Endometrial microvascular endothelial cells (primary cell): ENCODE data around the gene STXBP5. TPM values are rescaled to one million over a fixed set of nuclear protein-coding genes. Genes with fewer than 3 reads are reported as not detected.

Experiments
- in situ Hi-C: cut with HindIII; loops from 2 replicates; pipeline ENCODE4 v1.10.0; 2017; ENCODE audit warnings: low sequenced_read_pairs, low pct_unique_long_range_greater_than_20kb; ENCODE audit errors: inconsistent ontology term
- total RNA-seq: library from RNA; depleted of rRNA; stranded (reverse); fragments of >200 nt; gene quantifications from one replicate; pipeline ENCODE4 v1.2.3, GENCODE V29; 2015; ENCODE audit errors: inconsistent ontology term

Gene STXBP5
- total RNA-seq, 1 donor from 2014 or later, result 22.7 TPM

DNA sequence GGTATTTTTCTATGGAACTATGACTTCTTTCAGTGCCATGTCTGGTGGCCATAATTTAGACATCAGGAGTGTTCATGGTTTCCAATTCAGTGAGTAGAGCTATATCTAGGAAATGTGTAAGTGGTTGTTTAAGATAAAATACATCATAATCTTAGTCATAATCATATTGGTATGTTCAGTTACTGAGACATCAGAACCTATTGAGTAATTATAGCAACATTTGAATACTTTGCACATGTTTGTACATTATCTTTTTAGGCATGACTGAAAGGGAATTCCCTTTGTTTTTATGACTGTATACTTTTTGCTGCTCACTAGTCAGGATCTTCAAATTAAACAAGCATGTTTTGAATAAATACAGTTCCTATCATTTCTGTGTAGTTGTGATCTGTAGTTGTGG is 64.0 kb downstream of the STXBP5 start:
- in situ Hi-C loops, result no loop called here

DNA sequence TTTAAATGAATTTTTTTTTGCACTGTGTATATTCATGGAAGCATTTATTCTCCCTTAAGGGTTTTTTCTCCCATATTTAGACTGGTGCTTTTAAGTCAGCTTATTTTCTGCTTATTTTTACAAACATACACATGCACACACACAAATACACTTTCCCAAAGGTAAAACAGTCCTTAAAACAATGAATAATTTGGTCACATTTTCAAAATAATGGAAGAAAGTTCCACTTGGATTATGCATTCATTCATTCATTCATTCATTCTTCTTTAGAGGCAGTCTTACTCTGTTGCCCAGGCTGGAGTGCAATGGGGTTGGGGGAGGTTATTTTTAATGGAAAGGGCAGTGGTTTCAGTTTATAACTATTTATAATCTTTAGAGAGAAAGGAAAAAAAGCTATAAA is 69.8 kb downstream of the STXBP5 start:
- in situ Hi-C loops, result no loop called here

DNA sequence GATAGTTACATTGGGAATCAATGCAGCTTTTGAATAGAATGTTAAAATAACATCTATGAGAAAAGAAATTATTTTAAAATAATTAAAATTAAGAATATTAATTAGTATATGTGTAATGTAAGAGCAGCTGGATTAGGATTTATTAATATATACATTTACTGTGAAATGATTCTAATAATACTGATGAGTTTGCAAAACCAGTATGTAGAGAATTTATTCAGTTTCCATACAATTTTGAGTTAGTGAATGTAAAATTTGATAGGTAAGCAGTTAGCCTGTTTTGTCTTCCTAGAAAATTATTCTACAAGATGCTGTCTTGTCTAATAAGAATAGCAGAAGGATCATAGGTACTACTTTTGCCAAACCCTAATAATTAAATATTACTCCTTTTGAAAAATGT is 70.6 kb downstream of the STXBP5 start:
- in situ Hi-C loops, result no loop called here

DNA sequence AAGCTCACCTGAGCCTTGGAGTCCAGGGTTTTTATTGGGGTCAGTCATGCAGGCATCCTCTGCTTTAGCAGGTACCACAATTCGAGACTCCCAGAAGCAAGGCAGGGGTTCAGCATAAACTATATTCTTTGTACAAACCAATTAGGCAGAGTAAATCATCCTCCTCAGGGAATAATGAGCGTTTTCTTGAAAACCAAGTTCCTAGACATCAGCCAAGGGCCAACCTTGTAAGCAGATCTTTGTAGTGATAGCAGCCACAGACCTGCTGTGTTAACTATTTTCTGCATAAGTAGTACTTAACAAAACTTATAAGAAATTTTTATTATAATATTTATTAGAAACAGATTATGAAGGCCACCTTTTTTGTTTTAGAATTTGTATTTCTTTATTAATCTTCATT is 74.7 kb downstream of the STXBP5 start:
- in situ Hi-C loops, result no loop called here

DNA sequence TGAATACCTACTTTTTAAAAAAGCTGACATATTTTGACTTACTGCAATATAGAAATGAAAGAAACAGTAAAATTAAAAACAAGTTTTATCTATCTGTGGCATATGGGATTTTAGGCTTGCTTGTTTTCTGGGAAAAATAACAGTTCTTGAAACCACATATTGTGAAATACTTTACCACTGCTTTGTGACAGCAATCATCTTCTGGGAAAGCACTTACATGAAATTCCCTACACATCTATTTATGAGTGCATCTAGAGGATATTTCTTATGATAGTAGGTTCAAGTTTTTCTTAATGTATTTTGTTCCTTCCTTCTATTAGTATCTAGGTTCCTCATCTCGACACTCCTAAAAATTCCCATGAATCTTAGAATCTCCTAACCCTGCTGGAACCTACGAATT is 75.2 kb downstream of the STXBP5 start:
- in situ Hi-C loops, result no loop called here

DNA sequence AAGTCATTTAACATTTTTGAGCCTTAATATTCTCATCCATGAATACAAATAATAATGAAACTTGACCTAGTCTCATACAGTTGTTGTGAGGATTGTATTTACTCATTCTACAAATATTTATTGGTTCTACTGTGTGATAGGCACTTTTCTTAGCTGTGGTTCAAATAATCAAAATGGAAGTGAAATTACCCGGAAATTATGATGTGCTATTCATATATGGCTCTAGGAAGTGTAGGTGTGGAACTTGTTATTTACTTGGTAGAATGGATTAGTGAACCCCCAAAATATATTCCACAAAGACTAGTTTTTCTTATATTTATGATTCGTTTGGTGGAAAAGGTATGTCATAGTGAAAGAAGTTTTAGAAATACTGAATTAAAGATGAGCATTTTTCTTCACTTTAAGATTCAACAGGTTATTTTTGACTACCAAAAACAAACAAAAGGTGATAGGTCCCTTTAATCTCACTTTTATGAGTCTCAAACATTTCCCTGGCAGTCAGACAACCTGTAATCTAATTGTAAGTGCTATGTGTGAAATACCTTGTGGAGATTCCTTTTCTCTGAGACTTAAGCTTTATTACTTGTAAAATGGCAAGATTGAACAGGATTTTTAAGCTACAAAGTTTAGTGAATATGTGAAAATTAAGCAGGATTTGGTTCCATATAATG is 77.8 kb downstream of the STXBP5 start:
- in situ Hi-C loops, result no loop called here

DNA sequence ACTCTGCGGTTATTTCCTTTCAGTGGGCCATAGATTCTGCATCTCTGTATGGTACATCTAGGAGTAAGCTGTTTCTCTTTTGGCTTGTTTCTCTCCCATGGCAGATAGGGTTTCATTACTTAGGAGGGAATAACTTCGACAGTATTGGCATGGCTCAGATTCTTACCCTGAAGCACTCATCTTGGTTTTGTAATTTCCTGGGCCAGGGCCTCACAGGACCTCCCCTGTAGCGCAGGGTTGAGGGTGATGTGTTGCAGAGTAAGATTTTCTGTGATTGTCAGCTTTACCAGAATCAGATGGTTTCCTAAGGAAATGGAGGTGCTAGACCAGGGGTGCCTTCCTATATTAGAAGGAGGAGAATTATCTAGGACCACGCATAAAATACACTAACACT is 78.3 kb downstream of the STXBP5 start:
- in situ Hi-C loops, result no loop called here

DNA sequence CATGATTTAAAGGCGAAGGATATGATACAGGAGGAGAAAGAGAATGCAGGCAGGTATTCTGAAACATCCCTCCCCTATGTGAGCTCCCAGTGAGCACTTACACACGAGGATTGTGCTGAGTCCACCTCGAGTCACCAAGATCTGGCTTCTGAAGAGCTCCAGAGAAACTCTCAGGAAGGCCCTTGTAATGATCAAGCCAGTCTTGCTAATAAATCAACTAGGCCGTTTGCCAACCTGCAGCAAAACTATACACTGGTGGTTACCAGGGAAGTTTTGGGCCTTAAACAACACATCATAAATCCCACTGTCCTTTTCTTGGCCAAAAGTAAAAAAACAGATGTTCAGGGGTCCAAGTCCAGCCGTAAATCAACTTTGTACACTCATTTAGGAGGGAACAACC is 79.2 kb downstream of the STXBP5 start:
- in situ Hi-C loops, result no loop called here

DNA sequence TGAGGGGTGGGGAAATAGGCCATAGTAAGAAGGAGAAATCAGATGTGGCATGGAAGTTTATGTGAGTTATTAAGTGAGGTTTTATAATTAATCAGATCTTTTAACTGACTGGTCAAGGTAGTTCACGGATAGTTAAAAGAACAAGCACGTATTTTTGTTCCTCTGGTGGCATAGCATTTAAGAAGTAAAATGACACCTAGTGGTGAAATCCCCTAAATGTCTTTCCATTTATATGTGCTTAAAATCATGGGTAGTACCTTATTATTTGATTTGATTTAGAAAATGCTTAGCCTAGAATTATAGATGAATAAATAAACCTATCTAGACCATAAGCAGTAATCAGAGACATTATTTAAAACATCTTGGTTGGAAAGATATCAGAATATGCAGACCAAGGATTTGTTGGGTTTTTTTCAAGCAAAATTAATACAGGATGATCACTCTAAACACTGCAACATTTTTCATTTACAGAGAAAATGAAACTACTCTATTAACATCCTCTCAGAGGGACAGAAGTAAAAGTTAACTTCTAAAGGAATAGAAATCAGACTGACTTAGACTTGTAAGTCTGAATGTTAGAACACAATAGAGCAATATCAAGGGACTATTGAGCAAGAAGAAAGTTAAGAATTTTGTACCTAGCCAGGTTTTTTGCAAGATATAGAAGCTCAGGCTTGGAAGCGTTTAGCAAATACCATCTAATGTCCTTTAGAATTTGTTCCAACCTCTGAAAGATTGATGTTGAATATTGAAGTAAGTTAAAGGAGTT is 81.1 kb downstream of the STXBP5 start:
- in situ Hi-C loops, result no loop called here

DNA sequence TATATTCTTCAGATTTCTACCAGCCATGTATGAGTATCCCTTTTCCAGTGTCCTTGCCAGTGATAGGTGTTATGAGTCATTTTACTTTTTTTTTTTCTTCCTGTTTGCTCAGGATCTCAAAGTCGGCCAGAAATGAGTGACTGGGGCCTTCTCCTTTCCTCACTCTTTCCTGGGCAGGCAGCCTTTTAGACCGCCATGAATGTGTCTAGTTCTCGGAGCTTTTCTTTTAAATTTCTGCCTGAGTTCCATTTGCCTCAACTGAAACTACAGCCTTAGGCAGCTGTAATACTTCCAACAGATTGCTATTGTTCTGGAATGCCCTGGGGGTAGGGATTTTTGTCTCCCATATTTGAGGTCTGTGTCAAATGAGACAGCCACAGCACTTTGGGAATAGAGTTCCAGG is 83.7 kb downstream of the STXBP5 start:
- in situ Hi-C loops, result no loop called here

DNA sequence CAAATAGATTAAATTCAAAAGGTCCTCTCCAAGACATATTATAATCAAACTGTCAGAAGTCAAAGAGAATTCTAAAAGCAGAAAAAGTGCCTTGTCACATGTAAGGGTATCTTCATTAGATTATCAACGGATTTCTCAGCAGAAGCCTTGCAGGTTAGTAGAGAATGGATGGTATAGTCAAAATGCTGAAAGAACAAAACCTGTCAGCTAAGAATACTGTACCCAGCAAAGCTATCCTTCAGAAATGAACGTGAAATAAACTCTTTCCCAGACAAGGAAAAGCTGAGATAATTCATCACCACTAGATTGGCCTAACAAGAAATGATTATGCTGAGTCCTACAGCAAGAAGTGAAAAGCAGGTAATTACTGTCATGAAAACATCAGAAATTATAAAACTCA is 92.9 kb downstream of the STXBP5 start:
- in situ Hi-C loops, result no loop called here

DNA sequence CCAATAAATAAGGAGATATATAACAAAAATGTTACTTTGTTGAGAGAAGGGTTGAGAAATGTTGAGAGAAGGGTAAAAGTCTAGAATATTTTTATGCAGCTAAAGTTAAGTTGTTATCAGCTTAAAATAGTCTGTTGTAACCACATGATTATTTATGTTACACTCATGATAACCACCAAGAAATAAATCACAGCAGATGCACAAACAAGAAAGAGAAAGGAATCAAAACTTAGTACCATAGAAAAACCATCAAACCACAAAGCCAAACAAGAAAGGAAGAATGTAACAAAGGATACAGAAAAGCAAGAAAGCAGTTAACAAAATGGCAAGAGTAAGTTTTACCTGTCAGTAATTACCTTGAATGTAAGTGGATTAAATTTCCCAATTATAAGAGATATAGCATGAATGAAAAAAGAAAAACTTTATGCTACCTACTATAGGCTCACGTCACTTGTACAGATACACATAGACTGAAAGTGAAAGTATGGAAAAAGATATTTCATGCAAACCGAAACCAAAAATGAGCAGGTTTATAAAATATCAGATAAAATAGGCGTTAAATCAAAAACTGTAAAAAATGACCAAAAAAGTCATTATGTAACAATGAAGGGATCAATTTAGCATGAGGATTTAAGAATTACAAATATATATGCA is 93.6 kb downstream of the STXBP5 start:
- in situ Hi-C loops, result no loop called here

DNA sequence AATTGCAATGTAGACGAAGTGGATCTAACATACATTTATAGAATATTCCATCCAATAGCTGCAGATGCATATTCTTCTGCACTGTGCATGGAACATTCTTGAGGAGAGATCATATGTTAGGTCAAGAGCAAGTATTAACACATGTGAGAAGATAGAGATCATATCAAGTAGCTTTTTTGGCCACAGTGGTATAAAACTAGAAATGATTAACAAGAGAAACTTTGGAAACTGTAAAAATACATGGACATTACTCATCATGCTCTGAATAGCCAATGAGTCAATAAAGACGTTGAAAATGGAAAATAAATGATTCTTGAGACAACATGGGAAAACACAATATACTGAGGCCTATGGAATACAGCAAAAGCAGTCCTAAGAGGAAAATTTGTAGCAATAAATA is 94.2 kb downstream of the STXBP5 start:
- in situ Hi-C loops, result no loop called here

DNA sequence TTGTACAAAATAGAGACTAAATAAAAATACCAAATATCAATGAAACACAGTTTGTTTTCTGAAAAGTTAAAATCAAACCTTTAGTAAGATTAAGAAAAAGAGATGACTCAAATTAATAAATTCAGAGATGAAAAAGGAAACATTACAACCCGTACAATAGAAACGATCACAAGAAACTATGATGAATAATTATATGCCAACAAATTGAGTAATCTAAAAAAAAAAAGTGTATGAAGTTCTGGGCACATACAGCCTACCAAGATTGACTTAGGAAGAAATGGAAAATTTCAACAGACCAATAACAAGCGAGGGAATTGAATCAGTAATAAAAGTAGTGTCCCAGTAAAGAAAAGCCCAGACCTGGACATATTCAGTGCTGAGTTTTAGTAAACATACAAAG is 94.8 kb downstream of the STXBP5 start:
- in situ Hi-C loops, result no loop called here

DNA sequence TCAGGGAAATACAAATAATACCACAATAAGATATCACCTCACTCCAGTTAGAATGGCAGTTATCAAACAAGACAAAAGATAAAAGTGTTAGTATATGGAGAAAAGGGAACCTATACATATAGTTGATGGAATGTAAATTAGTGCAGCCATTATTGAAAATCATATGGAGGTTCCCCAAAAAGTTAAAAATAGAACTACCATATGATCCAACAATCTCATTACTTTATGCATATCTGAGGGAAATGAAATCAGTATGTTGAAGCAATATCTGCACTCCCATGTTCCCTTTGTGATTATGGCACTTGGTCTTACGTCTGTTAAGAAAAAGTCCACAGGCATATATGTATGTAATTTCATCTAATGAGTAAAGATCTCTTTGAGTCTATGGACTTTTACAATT is 96.9 kb downstream of the STXBP5 start:
- in situ Hi-C loops, result no loop called here

DNA sequence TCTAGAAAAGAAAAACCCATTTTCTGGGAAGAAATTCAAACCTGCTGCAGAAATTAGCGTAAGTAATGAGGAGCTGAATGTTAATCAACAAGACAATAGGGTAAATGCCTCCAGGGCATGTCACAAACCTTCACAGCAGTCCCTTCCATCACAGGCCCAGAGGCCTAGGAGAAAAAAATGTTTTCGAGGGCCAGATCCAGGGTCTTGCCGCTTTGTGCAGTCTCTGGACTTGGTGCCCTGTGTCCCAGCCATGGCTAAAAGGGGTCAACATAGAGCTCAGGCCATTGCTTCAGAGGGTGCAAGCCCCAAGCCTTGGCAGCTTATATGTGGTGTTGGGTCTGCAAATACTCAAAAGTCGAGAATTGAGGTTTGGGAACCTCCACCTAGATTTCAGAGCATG is 99.8 kb downstream of the STXBP5 start:
- in situ Hi-C loops, result no loop called here

DNA sequence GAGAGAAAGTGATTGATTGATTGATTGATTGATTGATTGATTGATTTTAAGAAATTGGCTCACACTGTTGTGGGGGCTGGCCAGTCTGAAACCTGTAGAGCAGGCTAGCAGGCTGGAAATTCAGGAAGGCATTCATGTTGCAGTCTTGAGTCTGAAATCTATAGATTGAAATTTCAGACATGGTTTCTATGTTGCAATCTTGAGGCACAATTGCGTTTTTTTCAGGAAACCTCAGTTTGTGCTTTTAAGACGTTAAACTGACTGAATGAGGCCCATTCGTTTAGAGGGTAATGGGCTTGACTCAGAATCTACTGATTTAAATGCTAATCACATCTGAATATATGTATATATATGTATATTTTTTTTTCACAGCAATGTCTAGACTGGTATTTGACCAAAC is 106.3 kb downstream of the STXBP5 start:
- in situ Hi-C loops, result no loop called here

DNA sequence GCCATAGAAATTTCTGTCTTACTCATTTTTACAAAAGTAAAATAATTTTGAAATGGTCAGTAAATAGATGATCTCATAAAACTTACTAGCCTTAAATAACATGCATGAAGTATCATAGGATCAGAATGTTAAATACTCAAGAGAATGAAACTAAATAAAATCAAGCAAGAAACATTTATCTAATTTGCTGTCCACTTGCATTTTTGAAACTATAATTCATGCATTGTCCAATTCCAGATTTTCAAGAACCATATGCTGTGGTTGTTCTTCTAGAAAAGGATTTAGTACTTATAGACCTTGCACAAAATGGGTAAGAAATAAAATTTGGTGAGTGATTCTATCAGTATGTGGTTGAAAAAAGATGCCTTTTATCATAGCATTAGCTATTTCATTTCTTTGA is 107.0 kb downstream of the STXBP5 start:
- in situ Hi-C loops, result no loop called here

DNA sequence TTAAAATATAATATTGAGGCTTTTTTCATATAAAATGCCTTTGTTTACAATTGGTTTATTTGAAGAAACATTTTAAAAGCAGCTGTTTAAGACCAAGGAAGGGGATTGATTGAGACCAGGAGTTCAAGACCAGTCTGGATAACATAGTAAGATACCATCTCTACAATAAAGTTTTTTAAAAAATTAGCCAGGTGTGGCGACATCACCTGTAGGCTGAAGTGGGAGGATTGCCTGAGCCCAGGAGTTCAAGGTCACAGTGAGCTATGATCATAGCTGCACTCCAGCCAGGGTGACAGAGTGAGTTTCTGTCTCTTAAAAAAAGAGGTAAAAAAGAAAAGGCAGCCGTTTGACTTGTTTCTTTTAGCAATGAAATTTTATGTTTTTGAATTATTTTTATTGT is 117.0 kb downstream of the STXBP5 start:
- in situ Hi-C loops, result no loop called here
